Nephron progenitor cell (in vitro differentiated cells): ENCODE results near the gene NLK.

ENCODE experiments used
- DNase-seq: peaks from one replicate; pipeline ENCODE4 v3.0.0; 2021
- H3K27ac Mint-ChIP-seq: 2 replicates; pipeline ENCODE4 v1.8.0; 2021; ENCODE audit warnings: mild to moderate bottlenecking, moderate library complexity, mixed read lengths
- H3K27me3 Mint-ChIP-seq: 2 replicates; pipeline ENCODE4 v1.8.0; 2021; ENCODE audit warnings: mild to moderate bottlenecking, low read depth, mixed read lengths; ENCODE audit not compliant: poor library complexity
- H3K36me3 Mint-ChIP-seq: 2 replicates; pipeline ENCODE4 v1.8.0; 2021; ENCODE audit warnings: low read depth, mixed read lengths
- H3K4me1 Mint-ChIP-seq: 2 replicates; pipeline ENCODE4 v1.8.0; 2021; ENCODE audit warnings: mixed read lengths
- H3K4me3 Mint-ChIP-seq: 2 replicates; pipeline ENCODE4 v1.8.0; 2021; ENCODE audit warnings: mild to moderate bottlenecking, moderate library complexity, mixed read lengths
- H3K9me3 Mint-ChIP-seq: 2 replicates; pipeline ENCODE4 v1.8.0; 2021; ENCODE audit warnings: mild to moderate bottlenecking, moderate library complexity, mixed read lengths
- CTCF ChIP-seq: fragments of 200-600 bp; sonication (generic); IDR thresholded peaks from 2 replicates; pipeline ENCODE4 v1.5.0; 2021; ENCODE audit warnings: antibody characterized with exemption

Gene NLK

DNA sequence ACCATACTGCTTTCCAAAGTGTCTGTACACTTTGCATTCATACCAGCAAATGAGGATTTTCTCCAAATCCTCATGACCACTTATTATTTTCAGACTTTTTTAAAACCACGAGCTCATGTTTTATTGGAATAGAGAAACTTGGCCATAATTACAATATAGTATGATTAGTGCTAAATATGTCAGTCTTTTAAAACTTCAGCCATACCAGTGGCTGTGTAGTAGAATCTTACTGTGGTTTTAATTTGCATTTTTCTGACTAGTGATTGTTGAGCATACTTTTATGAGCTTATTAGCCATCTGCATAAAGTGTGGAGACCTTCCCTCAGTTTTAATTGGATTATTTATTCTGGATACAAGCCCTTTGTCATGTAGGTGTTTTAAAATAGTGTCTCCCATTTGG is 57.8 kb downstream of the NLK start:
- DNase-seq = no peak
- no peaks in the 10 kb centered on the region for H3K4me1 Mint-ChIP-seq
- no peak overlapping the region for H3K27ac Mint-ChIP-seq
- H3K9me3 Mint-ChIP-seq = no peaks in the 10 kb centered on the region
- peaks cover 22% of the 10 kb centered on the region for H3K36me3 Mint-ChIP-seq
- H3K4me3 Mint-ChIP-seq = no peak overlapping the region
- TF ChIP-seq CTCF = no peak
- H3K27me3 Mint-ChIP-seq = no peaks in the 10 kb centered on the region

GRCh38 chr17:28100936-28101335 is 58.5 kb downstream of the NLK start:
- Mint-ChIP-seq H3K4me1 (no peaks in the 10 kb centered on the region), H3K27me3 (no peaks in the 10 kb centered on the region), H3K4me3 (no peak overlapping the region), H3K36me3 (peaks cover 22% of the 10 kb centered on the region), H3K27ac (no peak overlapping the region), H3K9me3 (no peaks in the 10 kb centered on the region)
- TF ChIP-seq CTCF = no peak
- DNase-seq = no peak

- Mint-ChIP-seq H3K4me3 (no peak overlapping the region), H3K27ac (no peak overlapping the region), H3K36me3 (peaks cover 22% of the 10 kb centered on the region), H3K4me1 (no peaks in the 10 kb centered on the region), H3K27me3 (no peaks in the 10 kb centered on the region), H3K9me3 (no peaks in the 10 kb centered on the region)
- TF ChIP-seq CTCF = no peak
- no peak for DNase-seq
These were observed 59.4 kb downstream of the NLK start for GRCh38 chr17:28101919-28102318.

DNA sequence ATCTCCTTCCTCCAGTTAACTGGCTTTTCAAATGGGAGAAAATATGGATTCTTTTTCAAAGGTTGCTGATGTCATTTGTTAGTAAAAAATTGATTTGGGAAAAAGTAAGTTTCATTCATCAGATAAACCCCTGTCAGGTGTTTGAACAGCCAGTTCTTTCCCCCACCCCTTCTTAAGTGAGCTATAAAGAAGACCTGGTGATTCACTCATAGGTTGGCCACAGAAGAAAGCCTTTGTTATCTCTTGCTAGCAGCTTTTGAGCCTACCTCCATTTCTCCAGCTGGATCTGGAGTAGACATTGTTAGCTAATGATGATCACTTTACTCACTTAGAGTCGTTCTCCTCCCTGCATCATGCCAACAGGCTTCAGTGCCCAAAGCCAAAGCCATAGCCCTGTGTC is 63.0 kb downstream of the NLK start:
- Mint-ChIP-seq H3K27me3 (no peaks in the 10 kb centered on the region), H3K9me3 (peaks cover 12% of the 10 kb centered on the region), H3K36me3 (peaks cover 17% of the 10 kb centered on the region), H3K4me3 (no peak overlapping the region), H3K4me1 (no peaks in the 10 kb centered on the region), H3K27ac (no peak overlapping the region)
- no peak for TF ChIP-seq CTCF
- no peak for DNase-seq

GRCh38 chr17:28110184-28110583 is 67.7 kb downstream of the NLK start:
- H3K27me3 Mint-ChIP-seq = peaks cover 4% of the 10 kb centered on the region
- peaks cover 10% of the 10 kb centered on the region for H3K4me1 Mint-ChIP-seq
- no peak overlapping the region for H3K27ac Mint-ChIP-seq
- H3K9me3 Mint-ChIP-seq = peaks cover 14% of the 10 kb centered on the region
- TF ChIP-seq CTCF = no peak
- H3K4me3 Mint-ChIP-seq = no peak overlapping the region
- peaks cover 19% of the 10 kb centered on the region for H3K36me3 Mint-ChIP-seq
- DNase-seq = no peak

DNA sequence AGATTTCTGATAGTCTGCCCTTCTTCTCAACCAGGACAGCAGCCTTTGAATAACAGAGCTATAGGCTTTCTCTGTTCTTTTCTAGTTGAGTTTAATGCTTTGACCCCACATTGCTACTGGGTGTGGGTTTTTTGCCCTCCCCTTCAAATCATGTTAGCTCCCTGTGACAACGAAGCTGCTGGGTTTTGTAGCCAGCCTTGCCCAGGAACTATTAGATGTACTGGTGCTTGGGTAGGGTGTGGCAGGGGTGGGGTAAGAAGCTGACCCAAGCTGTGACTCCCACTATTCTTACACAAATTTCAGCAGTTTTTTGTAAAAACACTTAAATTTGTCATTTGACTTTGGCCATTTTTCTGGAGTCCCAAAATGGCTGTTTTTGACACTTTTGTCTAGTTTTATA is 69.7 kb downstream of the NLK start:
- Mint-ChIP-seq H3K4me1 (peaks cover 10% of the 10 kb centered on the region), H3K27me3 (peaks cover 4% of the 10 kb centered on the region), H3K4me3 (no peak overlapping the region), H3K9me3 (peaks cover 14% of the 10 kb centered on the region), H3K36me3 (peaks cover 19% of the 10 kb centered on the region), H3K27ac (no peak overlapping the region)
- TF ChIP-seq CTCF = no peak
- no peak for DNase-seq
